HG03139 (cell line): ENCODE data around the gene PDE4D.

Experiments
- ATAC-seq: cut with Tn5 transposase; IDR thresholded peaks from one replicate; pipeline ENCODE4 v1.9.1; 2021; ENCODE audit not compliant: unreplicated experiment

PDE4D gene

GRCh38 chr5:59893429-59894227 lies at the start of gene PDE4D:
PDE4D (minus strand) TSS chr5:59893726.
- ATAC-seq: no peak

GRCh38 chr5:59937633-59938032 lies 44.1 kb upstream of the PDE4D start:
- no peak for ATAC-seq

GRCh38 chr5:59923465-59923864 lies 29.9 kb upstream of the PDE4D start:
- no peak for ATAC-seq

- ATAC-seq: no peak
Measured at GRCh38 chr5:59922220-59922619, 28.7 kb upstream of the PDE4D start.

- ATAC-seq: no peak
Measured at GRCh38 chr5:59921816-59922215, 28.3 kb upstream of the PDE4D start.

GRCh38 chr5:59919484-59919883 lies 26.0 kb upstream of the PDE4D start:
- ATAC-seq: no peak

GRCh38 chr5:59917121-59917520 lies 23.6 kb upstream of the PDE4D start:
- ATAC-seq: no peak

- ATAC-seq: no peak
Measured at GRCh38 chr5:59905188-59905587, 11.7 kb upstream of the PDE4D start.

GRCh38 chr5:59897075-59897474 lies 3.5 kb upstream of the PDE4D start:
- no peak for ATAC-seq

- no peak for ATAC-seq
Measured at GRCh38 chr5:59891962-59892643, 1.4 kb downstream of the PDE4D start.

- ATAC-seq: no peak
Measured at GRCh38 chr5:59887274-59887673, 6.3 kb downstream of the PDE4D start.

- no peak for ATAC-seq
Measured at GRCh38 chr5:59874675-59875074, 18.9 kb downstream of the PDE4D start.

- no peak for ATAC-seq
Measured at GRCh38 chr5:59873113-59873512, 20.4 kb downstream of the PDE4D start.

- ATAC-seq: no peak
Measured at GRCh38 chr5:59866661-59867060, 26.9 kb downstream of the PDE4D start.

GRCh38 chr5:59864718-59865117 lies 28.8 kb downstream of the PDE4D start:
- no peak for ATAC-seq

GRCh38 chr5:59863777-59864176 lies 29.7 kb downstream of the PDE4D start:
- no peak for ATAC-seq

GRCh38 chr5:59856358-59856757 lies 37.2 kb downstream of the PDE4D start:
- no peak for ATAC-seq

GRCh38 chr5:59850766-59851165 lies 42.8 kb downstream of the PDE4D start:
- ATAC-seq: no peak

- ATAC-seq: no peak
Measured at GRCh38 chr5:59847586-59847985, 45.9 kb downstream of the PDE4D start.

GRCh38 chr5:59845730-59846129 lies 47.8 kb downstream of the PDE4D start:
- ATAC-seq: no peak

- ATAC-seq: no peak
Measured at GRCh38 chr5:59843511-59844213, 49.9 kb downstream of the PDE4D start.

GRCh38 chr5:59842999-59843398 lies 50.5 kb downstream of the PDE4D start:
- ATAC-seq: no peak
